Measurements from ENCODE around the gene DHRS7B.

DNA sequence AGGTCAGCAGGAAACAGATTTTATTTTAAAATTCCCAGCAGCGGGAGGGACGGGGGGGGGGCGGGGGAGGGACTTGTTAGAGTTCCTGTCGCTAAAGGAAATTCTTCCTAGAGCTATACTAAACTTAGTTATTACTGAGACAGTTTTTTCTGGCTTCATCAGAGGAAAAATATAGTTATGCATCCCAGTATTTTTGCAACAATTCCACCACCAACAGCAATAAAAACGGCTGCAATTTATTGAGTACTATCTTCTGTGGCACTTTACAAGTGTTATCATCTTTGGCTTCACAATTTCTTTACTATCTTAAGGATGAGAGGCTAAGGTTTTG is 6.9 kb upstream of the DHRS7B start:
- TF ChIP-seq ZNF674 (CRISPR knock-in tag; IDR thresholded peaks at IDR 0.05; ENCODE audit: low read depth) (no peak), ZNF441 (CRISPR knock-in tag; IDR thresholded peaks at IDR 0.05; ENCODE audit: borderline replicate concordance) (no peak), ZBTB8A (CRISPR knock-in tag; IDR thresholded peaks at IDR 0.05; ENCODE audit: borderline replicate concordance, low read depth) (no peak), ZNF672 (CRISPR knock-in tag; IDR thresholded peaks at IDR 0.05) (no peak), POLR2A (IDR thresholded peaks at IDR 0.05; ENCODE audit: insufficient read depth in 1 of 2, low read depth in 2 of 2, low read length in 2 of 2) (no peak), TCF7 (IDR thresholded peaks at IDR 0.05; ENCODE audit: low read depth) (no peak), ZNF776 (CRISPR knock-in tag; IDR thresholded peaks at IDR 0.05) (no peak), ZBTB21 (CRISPR knock-in tag; IDR thresholded peaks at IDR 0.05) (no peak)
- TF ChIP-seq, protein P1, sequence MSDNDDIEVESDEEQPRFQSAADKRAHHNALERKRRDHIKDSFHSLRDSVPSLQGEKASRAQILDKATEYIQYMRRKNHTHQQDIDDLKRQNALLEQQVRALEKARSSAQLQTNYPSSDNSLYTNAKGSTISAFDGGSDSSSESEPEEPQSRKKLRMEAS (IDR thresholded peaks at IDR 0.05), result no peak
